SU-DHL-6 (cell line): ENCODE measurements around the gene IQCF5.

Experiments
- H2AFZ ChIP-seq: fragments of 200-600 bp; sonication (generic); 2 replicates; pipeline ENCODE4 v1.6.1; 2014; ENCODE audit warnings: low read depth, mild to moderate bottlenecking, moderate library complexity, mixed read lengths, antibody characterized with exemption, low read length; ENCODE audit not compliant: severe bottlenecking
- H3F3A ChIP-seq: fragments of 200-600 bp; shearing (Covaris generic); 2 replicates; pipeline ENCODE4 v1.6.0; 2016; ENCODE audit warnings: antibody characterized with exemption, mild to moderate bottlenecking; ENCODE audit not compliant: insufficient read depth
- H3K27ac ChIP-seq: fragments of 200-600 bp; sonication (generic); 2 replicates; pipeline ENCODE4 v1.5.1; 2016; ENCODE audit warnings: low read depth, mild to moderate bottlenecking, low read length, moderate library complexity, mixed read lengths
- H3K27me3 ChIP-seq: fragments of 200-600 bp; sonication (generic), shearing (Covaris generic); 2 replicates; pipeline ENCODE4 v1.6.0; 2014; ENCODE audit warnings: mild to moderate bottlenecking, low read length
- H3K36me3 ChIP-seq: fragments of 200-600 bp; sonication (generic); 2 replicates; pipeline ENCODE4 v1.6.1; 2014; ENCODE audit warnings: mild to moderate bottlenecking, low read length, mixed read lengths
- H3K4me2 ChIP-seq: fragments of 300-600, 200-600 bp; shearing (Covaris generic), sonication (generic); 2 replicates; pipeline ENCODE4 v1.6.0; 2014; ENCODE audit warnings: low read length, low read depth, mild to moderate bottlenecking; ENCODE audit not compliant: poor library complexity, severe bottlenecking
- H3K4me3 ChIP-seq: fragments of 200-600 bp; sonication (generic); 2 replicates; pipeline ENCODE4 v1.5.1; 2014; ENCODE audit warnings: antibody characterized with exemption, low read length, mild to moderate bottlenecking, mixed read lengths; ENCODE audit not compliant: insufficient read depth, poor library complexity, severe bottlenecking
- H3K79me2 ChIP-seq: fragments of 200-600 bp; sonication (generic); 2 replicates; pipeline ENCODE4 v1.6.1; 2014; ENCODE audit warnings: mild to moderate bottlenecking, low read length, moderate library complexity; ENCODE audit not compliant: insufficient read depth
- H3K9ac ChIP-seq: fragments of 200-600 bp; sonication (generic); 2 replicates; pipeline ENCODE4 v1.7.0; 2014; ENCODE audit warnings: mild to moderate bottlenecking, low read length
- H3K9me2 ChIP-seq: fragments of 200-600 bp; sonication (generic); replicated peaks from 2 replicates; pipeline ENCODE4 v1.6.1; 2014; ENCODE audit warnings: low read length; ENCODE audit not compliant: insufficient read depth
- H3K9me3 ChIP-seq: fragments of 200-600 bp; sonication (generic); 2 replicates; pipeline ENCODE4 v1.6.1; 2014; ENCODE audit warnings: low read length, mixed read lengths; ENCODE audit not compliant: insufficient read depth
- H4K20me1 ChIP-seq: fragments of 200-600 bp; sonication (generic); 2 replicates; pipeline ENCODE4 v1.6.1; 2014; ENCODE audit warnings: low read depth, mild to moderate bottlenecking, antibody characterized with exemption, low read length, moderate library complexity, mixed read lengths
- CTCF ChIP-seq: fragments of 200-600 bp; sonication (generic); IDR thresholded peaks from one replicate; pipeline ENCODE4 v1.5.1; 2017; ENCODE audit warnings: antibody characterized with exemption, mild to moderate bottlenecking, low read length, moderate library complexity; ENCODE audit not compliant: insufficient read depth, poor library complexity, severe bottlenecking
- EZH2phosphoT487 ChIP-seq: fragments of 200-600 bp; sonication (generic), shearing (Covaris generic); conservative IDR thresholded peaks from 2 replicates; pipeline ENCODE4 v1.6.1; 2018; ENCODE audit warnings: mild to moderate bottlenecking, antibody characterized with exemption, low read length, moderate library complexity, mixed read lengths

IQCF5 gene

GRCh38 chr3:51894391-51894790, 19.0 kb upstream of the IQCF5 start:
- no peaks in the 10 kb centered on the region for H3K9me2 ChIP-seq
- H3F3A ChIP-seq, result no peaks in the 10 kb centered on the region
- H3K79me2 ChIP-seq, result no peaks in the 10 kb centered on the region
- H3K36me3 ChIP-seq, result no peaks in the 10 kb centered on the region
- H3K4me3 ChIP-seq, result no peak overlapping the region
- no peak overlapping the region for H2AFZ ChIP-seq
- no peaks in the 10 kb centered on the region for H4K20me1 ChIP-seq
- H3K27ac ChIP-seq, result no peak overlapping the region
- no peaks in the 10 kb centered on the region for H3K9me3 ChIP-seq
- H3K4me2 ChIP-seq, result no peak overlapping the region
- no peak for TF ChIP-seq CTCF
- TF ChIP-seq EZH2phosphoT487, result no peak
- no peaks in the 10 kb centered on the region for H3K27me3 ChIP-seq
- H3K9ac ChIP-seq, result no peak overlapping the region

GRCh38 chr3:51891242-51892039, 16.0 kb upstream of the IQCF5 start:
- no peaks in the 10 kb centered on the region for H3K36me3 ChIP-seq
- H3F3A ChIP-seq, result no peaks in the 10 kb centered on the region
- no peak overlapping the region for H3K4me2 ChIP-seq
- H3K79me2 ChIP-seq, result no peaks in the 10 kb centered on the region
- H3K9ac ChIP-seq, result no peak overlapping the region
- H3K27ac ChIP-seq, result no peak overlapping the region
- no peak overlapping the region for H3K4me3 ChIP-seq
- no peaks in the 10 kb centered on the region for H3K9me2 ChIP-seq
- H4K20me1 ChIP-seq, result no peaks in the 10 kb centered on the region
- no peaks in the 10 kb centered on the region for H3K27me3 ChIP-seq
- H2AFZ ChIP-seq, result no peak overlapping the region
- TF ChIP-seq EZH2phosphoT487, result no peak
- TF ChIP-seq CTCF, result no peak
- H3K9me3 ChIP-seq, result no peaks in the 10 kb centered on the region

GRCh38 chr3:51888463-51889105, 13.2 kb upstream of the IQCF5 start:
- Histone ChIP-seq H3K9me3 (no peaks in the 10 kb centered on the region), H3K27me3 (no peaks in the 10 kb centered on the region), H3K4me2 (no peak overlapping the region), H3K27ac (no peak overlapping the region), H3K9me2 (no peaks in the 10 kb centered on the region), H3K9ac (no peak overlapping the region), H4K20me1 (no peaks in the 10 kb centered on the region), H2AFZ (no peak overlapping the region), H3K36me3 (no peaks in the 10 kb centered on the region), H3K79me2 (no peaks in the 10 kb centered on the region), H3F3A (no peaks in the 10 kb centered on the region), H3K4me3 (no peak overlapping the region)
- no peak for TF ChIP-seq EZH2phosphoT487
- TF ChIP-seq CTCF, result no peak
